ENCODE measurements around the gene FITM1.

- no peak for TF ChIP-seq CTCF (IDR thresholded peaks at IDR 0.05)
- TF ChIP-seq POLR2A (IDR thresholded peaks at IDR 0.05), result no peak
Measured at GRCh38 chr14:24085215-24085614, 45.2 kb upstream of the FITM1 start.

All from heart left ventricle (tissue), 13 donors.